PC-3 (cell line): Measurements from ENCODE around the gene EGFLAM. TPM values are rescaled to one million over a fixed set of nuclear protein-coding genes. Genes with fewer than 3 reads are reported as not detected.

Experiments used
- ATAC-seq: fragments of 200-7000 bp; cut with Tn5 transposase; 2 replicates; pipeline ENCODE4 v1.9.1; 2020; ENCODE audit warnings: mild to moderate bottlenecking, moderate library complexity
- BruUV-seq: library from RNA; stranded (reverse); fragments of 400-500 nt; replicated peaks from 2 replicates; lab custom pipeline; 2021; lab: Mats Ljungman, UMichigan
- CTCF ChIA-PET: fragments of 300-600 bp; sonication (Branson Sonifier 250); formaldehyde crosslinking; loops from one replicate; lab custom pipeline; 2022; ENCODE audit warnings: antibody characterized with exemption; lab: Charles Lee
- POLR2A ChIA-PET: fragments of 300-600 bp; sonication (Branson Sonifier 250); formaldehyde crosslinking; loops from one replicate; lab custom pipeline; 2022; ENCODE audit warnings: antibody characterized with exemption; ENCODE audit not compliant: unreplicated experiment; lab: Charles Lee
- DNase-seq: peaks from one replicate; pipeline ENCODE4 v3.0.0-alpha.2; 2015
- H2AFZ ChIP-seq: fragments of 300-600 bp; sonication (generic); 2 replicates; pipeline ENCODE4 v1.6.0; 2016; ENCODE audit warnings: antibody characterized with exemption, low read length
- H3F3A ChIP-seq: fragments of 300-600 bp; sonication (generic); one replicate; pipeline ENCODE4 v1.6.0; 2017; ENCODE audit warnings: antibody characterized with exemption, low read length, control low read depth, mild to moderate bottlenecking; ENCODE audit not compliant: unreplicated experiment
- H3K27ac ChIP-seq: fragments of 300-600 bp; sonication (generic); 2 replicates; pipeline ENCODE4 v1.5.1; 2016; ENCODE audit warnings: mild to moderate bottlenecking, low read length
- H3K27me3 ChIP-seq: fragments of 300-600 bp; sonication (generic); 2 replicates; pipeline ENCODE4 v1.6.1; 2016; ENCODE audit warnings: low read length, mixed read lengths
- H3K36me3 ChIP-seq: fragments of 300-600 bp; sonication (generic); 2 replicates; pipeline ENCODE4 v1.6.1; 2016; ENCODE audit warnings: low read depth, mixed run types, low read length, mixed read lengths
- H3K4me1 ChIP-seq: fragments of 300-600 bp; sonication (generic); 2 replicates; pipeline ENCODE4 v1.5.1; 2016; ENCODE audit warnings: low read length; ENCODE audit not compliant: insufficient read depth
- H3K4me2 ChIP-seq: fragments of 300-600 bp; sonication (generic); 2 replicates; pipeline ENCODE4 v1.6.0; 2016; ENCODE audit warnings: low read length
- H3K4me3 ChIP-seq: fragments of 300-600 bp; sonication (generic); 2 replicates; pipeline ENCODE4 v1.5.1; 2016; ENCODE audit warnings: mild to moderate bottlenecking, low read length, mixed read lengths
- H3K79me2 ChIP-seq: fragments of 300-600 bp; sonication (generic); 2 replicates; pipeline ENCODE4 v1.6.1; 2017; ENCODE audit warnings: low read length, mixed read lengths
- H3K9ac ChIP-seq: fragments of 300-600 bp; sonication (generic); 2 replicates; pipeline ENCODE4 v1.6.0; 2016; ENCODE audit warnings: mild to moderate bottlenecking, low read length
- H3K9me2 ChIP-seq: fragments of 300-600 bp; sonication (generic); replicated peaks from 2 replicates; pipeline ENCODE4 v1.6.1; 2016; ENCODE audit warnings: mixed run types, low read length, mixed read lengths
- H3K9me3 ChIP-seq: fragments of 300-600 bp; sonication (generic); 2 replicates; pipeline ENCODE4 v1.6.1; 2016; ENCODE audit warnings: low read length, mixed read lengths
- H4K20me1 ChIP-seq: fragments of 300-600 bp; sonication (generic); 2 replicates; pipeline ENCODE4 v1.6.1; 2016; ENCODE audit warnings: low read length, mixed read lengths
- EZH2 ChIP-seq: fragments of 300-600 bp; sonication (generic); IDR thresholded peaks from one replicate; pipeline ENCODE4 v1.6.1; 2017; ENCODE audit warnings: antibody characterized with exemption, mild to moderate bottlenecking, low read length; ENCODE audit not compliant: unreplicated experiment
- EZH2phosphoT487 ChIP-seq: fragments of 300-600 bp; sonication (generic); IDR thresholded peaks from 2 replicates; pipeline ENCODE4 v1.6.1; 2018; ENCODE audit warnings: mild to moderate bottlenecking, antibody characterized with exemption, low read length, borderline replicate concordance
- intact Hi-C: fragments of 100-400 bp; cut with micrococcal nuclease; formaldehyde crosslinking; loops from 2 replicates; pipeline ENCODE4 v1.9.0; 2023
- total RNA-seq: library from RNA; depleted of rRNA; stranded (reverse); fragments of >200 nt; gene quantifications from 2 replicates; pipeline ENCODE4 v1.2.3, GENCODE V29; 2014
- TF ChIP-seq, protein P1 (sequence below): fragments of 300-600 bp; sonication (generic); conservative IDR thresholded peaks from 2 replicates; pipeline ENCODE4 v1.5.1; 2017; ENCODE audit warnings: antibody characterized with exemption, low read depth, mild to moderate bottlenecking, low read length

The EGFLAM gene
- total RNA-seq, 1 experiment from 2014 or later: not detected

DNA sequence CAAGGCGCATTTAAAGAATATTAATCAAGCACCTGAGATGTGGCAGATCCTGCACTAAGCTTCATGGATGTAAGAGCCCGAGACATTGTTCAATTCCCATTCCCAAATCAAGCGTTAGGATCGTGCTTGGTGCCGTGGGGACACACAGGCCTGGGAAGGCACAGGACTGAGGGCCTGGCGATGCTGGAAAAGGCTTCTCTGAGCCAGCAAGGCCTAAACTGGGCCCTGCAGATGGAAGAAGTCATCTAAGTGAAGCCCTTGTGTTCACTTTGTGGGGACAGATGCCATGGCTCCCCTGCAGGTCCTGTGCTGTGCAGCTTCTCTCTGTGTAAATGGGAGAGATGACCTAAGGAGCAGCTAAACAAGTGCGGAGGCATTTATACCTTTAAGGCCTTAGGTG lies 214.2 kb downstream of the EGFLAM start:
- no TSS peak for BruUV-seq
- ATAC-seq: no peak

DNA sequence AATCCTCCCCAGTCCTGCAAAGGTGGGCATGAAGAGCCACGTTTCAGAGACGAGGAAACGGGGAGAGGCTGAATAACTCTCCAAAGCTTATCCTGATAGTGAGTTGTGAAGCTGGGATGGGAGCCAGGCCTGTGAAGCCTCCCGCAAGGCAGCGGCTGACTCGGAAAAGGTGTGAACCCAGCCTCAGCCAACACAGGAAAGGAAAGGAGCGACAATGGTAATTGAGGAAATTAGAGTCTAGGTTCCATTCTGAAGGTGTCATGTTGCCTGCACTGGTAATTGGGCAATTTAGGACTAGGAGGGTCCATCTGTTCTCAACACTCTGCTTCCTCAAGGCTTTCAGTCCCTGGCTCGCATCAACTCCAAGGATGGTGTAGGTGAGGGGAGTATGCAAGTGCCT lies 214.6 kb downstream of the EGFLAM start:
- H3F3A ChIP-seq: no peaks in the 10 kb centered on the region
- H3K9me3 ChIP-seq: no peaks in the 10 kb centered on the region
- H3K79me2 ChIP-seq: no peaks in the 10 kb centered on the region
- no TSS peak for BruUV-seq
- no peak for ATAC-seq
- H3K4me1 ChIP-seq: peaks cover 10% of the 10 kb centered on the region
- POLR2A ChIA-PET: no interaction called here
- H3K4me3 ChIP-seq: no peak overlapping the region
- no peak for TF ChIP-seq EZH2
- TF ChIP-seq, protein P1, sequence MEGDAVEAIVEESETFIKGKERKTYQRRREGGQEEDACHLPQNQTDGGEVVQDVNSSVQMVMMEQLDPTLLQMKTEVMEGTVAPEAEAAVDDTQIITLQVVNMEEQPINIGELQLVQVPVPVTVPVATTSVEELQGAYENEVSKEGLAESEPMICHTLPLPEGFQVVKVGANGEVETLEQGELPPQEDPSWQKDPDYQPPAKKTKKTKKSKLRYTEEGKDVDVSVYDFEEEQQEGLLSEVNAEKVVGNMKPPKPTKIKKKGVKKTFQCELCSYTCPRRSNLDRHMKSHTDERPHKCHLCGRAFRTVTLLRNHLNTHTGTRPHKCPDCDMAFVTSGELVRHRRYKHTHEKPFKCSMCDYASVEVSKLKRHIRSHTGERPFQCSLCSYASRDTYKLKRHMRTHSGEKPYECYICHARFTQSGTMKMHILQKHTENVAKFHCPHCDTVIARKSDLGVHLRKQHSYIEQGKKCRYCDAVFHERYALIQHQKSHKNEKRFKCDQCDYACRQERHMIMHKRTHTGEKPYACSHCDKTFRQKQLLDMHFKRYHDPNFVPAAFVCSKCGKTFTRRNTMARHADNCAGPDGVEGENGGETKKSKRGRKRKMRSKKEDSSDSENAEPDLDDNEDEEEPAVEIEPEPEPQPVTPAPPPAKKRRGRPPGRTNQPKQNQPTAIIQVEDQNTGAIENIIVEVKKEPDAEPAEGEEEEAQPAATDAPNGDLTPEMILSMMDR: no peak
- no peak for TF ChIP-seq EZH2phosphoT487
- H3K27me3 ChIP-seq: no peaks in the 10 kb centered on the region
- H3K27ac ChIP-seq: no peak overlapping the region
- DNase-seq: no peak
- CTCF ChIA-PET: interaction anchor here (1.4 kb wide), 1 partner anchor 31 kb away, joined by 5 read pairs; no protein-coding TSS in a partner anchor
- no peak overlapping the region for H3K4me2 ChIP-seq
- no peaks in the 10 kb centered on the region for H3K36me3 ChIP-seq
- no peaks in the 10 kb centered on the region for H4K20me1 ChIP-seq
- H3K9me2 ChIP-seq: no peaks in the 10 kb centered on the region
- intact Hi-C loops: no loop called here
- no peak overlapping the region for H3K9ac ChIP-seq
- H2AFZ ChIP-seq: no peak overlapping the region

More for the DNA sequence above, 214.2 kb downstream of the EGFLAM start:
- Histone ChIP-seq H3K27me3 (no peaks in the 10 kb centered on the region), H3K4me2 (no peak overlapping the region), H3K36me3 (no peaks in the 10 kb centered on the region), H3K9me2 (no peaks in the 10 kb centered on the region), H3K4me1 (peaks cover 14% of the 10 kb centered on the region), H3K9ac (no peak overlapping the region), H3K27ac (no peak overlapping the region), H3K9me3 (no peaks in the 10 kb centered on the region), H2AFZ (no peak overlapping the region), H4K20me1 (no peaks in the 10 kb centered on the region), H3K79me2 (no peaks in the 10 kb centered on the region), H3K4me3 (no peak overlapping the region), H3F3A (no peaks in the 10 kb centered on the region)
- ChIA-PET POLR2A (no interaction called here), CTCF (no interaction called here)
- intact Hi-C loops: no loop called here
- TF ChIP-seq, protein P1: no peak
- TF ChIP-seq EZH2 (no peak), EZH2phosphoT487 (no peak)
- DNase-seq: no peak

GRCh38 chr5:38478166-38478565 lies 219.8 kb downstream of the EGFLAM start:
- CTCF ChIA-PET: interaction anchor here (1.6 kb wide), 1 partner anchor 36 kb away, joined by 9 read pairs; no protein-coding TSS in a partner anchor
- peaks cover 11% of the 10 kb centered on the region; the same call in 1 of the 2 replicates for H3K4me1 ChIP-seq
- no peak overlapping the region for H3K9ac ChIP-seq
- no peaks in the 10 kb centered on the region for H3K79me2 ChIP-seq
- no peaks in the 10 kb centered on the region for H3K27me3 ChIP-seq
- POLR2A ChIA-PET: no interaction called here
- no peak overlapping the region for H3K27ac ChIP-seq
- no peaks in the 10 kb centered on the region for H3K9me2 ChIP-seq
- TF ChIP-seq, protein P1: no peak
- TF ChIP-seq EZH2: no peak
- no peak for TF ChIP-seq EZH2phosphoT487
- no peaks in the 10 kb centered on the region for H4K20me1 ChIP-seq
- BruUV-seq: no TSS peak
- H3K9me3 ChIP-seq: no peaks in the 10 kb centered on the region
- intact Hi-C loops: no loop called here
- ATAC-seq (no peak), DNase-seq (no peak)
- no peak overlapping the region for H3K4me2 ChIP-seq
- no peaks in the 10 kb centered on the region for H3K36me3 ChIP-seq
- H3K4me3 ChIP-seq: no peak overlapping the region
- no peaks in the 10 kb centered on the region for H3F3A ChIP-seq
- H2AFZ ChIP-seq: no peak overlapping the region
